Transverse colon (tissue), 3 donors: ENCODE data around the gene MYG1.

Source experiments
- EP300 ChIP-seq: sonication (generic); formaldehyde crosslinking; IDR thresholded peaks from one replicate; pipeline ENCODE4 v1.6.1; 2017; ENCODE audit warnings: antibody characterized with exemption, low read depth
- POLR2A ChIP-seq: fragments of 450-650 bp; IDR thresholded peaks from one replicate; pipeline ENCODE4 v1.6.1; 2016; ENCODE audit warnings: antibody characterized with exemption, mild to moderate bottlenecking, moderate library complexity
- TF ChIP-seq, protein P1 (sequence below), 5 experiments: fragments of 200-600 bp in 3 of 5; fragments of 450-650 bp in 2 of 5; sonication (generic) in 3 of 5; IDR thresholded peaks; 1 replicate in 2 of 5; 2 replicates in 3 of 5; pipeline ENCODE4 v1.5.1; 2016 to 2017; ENCODE audit warnings: antibody characterized with exemption in 5 of 5, inconsistent platforms in 3 of 5, mild to moderate bottlenecking in 2 of 5, moderate library complexity in 1 of 5

- TF ChIP-seq EP300 (no peak), POLR2A (no peak)
- TF ChIP-seq, protein P1, sequence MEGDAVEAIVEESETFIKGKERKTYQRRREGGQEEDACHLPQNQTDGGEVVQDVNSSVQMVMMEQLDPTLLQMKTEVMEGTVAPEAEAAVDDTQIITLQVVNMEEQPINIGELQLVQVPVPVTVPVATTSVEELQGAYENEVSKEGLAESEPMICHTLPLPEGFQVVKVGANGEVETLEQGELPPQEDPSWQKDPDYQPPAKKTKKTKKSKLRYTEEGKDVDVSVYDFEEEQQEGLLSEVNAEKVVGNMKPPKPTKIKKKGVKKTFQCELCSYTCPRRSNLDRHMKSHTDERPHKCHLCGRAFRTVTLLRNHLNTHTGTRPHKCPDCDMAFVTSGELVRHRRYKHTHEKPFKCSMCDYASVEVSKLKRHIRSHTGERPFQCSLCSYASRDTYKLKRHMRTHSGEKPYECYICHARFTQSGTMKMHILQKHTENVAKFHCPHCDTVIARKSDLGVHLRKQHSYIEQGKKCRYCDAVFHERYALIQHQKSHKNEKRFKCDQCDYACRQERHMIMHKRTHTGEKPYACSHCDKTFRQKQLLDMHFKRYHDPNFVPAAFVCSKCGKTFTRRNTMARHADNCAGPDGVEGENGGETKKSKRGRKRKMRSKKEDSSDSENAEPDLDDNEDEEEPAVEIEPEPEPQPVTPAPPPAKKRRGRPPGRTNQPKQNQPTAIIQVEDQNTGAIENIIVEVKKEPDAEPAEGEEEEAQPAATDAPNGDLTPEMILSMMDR (IDR thresholded peaks at IDR 0.05) = no peak
Measured at GRCh38 chr12:53326460-53327185, 27.1 kb downstream of the MYG1 start.
